CD4-positive, alpha-beta T cell treated with Interleukin-1 beta for 1 hour (primary cell): ENCODE measurements around the gene SIAH3.
A peak's percentile ranks its signal among the peaks of the same experiment; 100 is the strongest.

Experiments
- DNase-seq, 2 donors: peaks; one replicate each; pipeline ENCODE4 v3.0.0-alpha.2; 2020 to 2022

SIAH3 gene

GRCh38 chr13:45860240-45860639 lies 8.7 kb upstream of the SIAH3 start:
- no peak for DNase-seq

GRCh38 chr13:45859705-45860104 lies 8.2 kb upstream of the SIAH3 start:
- DNase-seq = no peak

- no peak for DNase-seq
Observed at GRCh38 chr13:45852494-45852893, 941 bp upstream of the SIAH3 start.

GRCh38 chr13:45851956-45852355 lies 403 bp upstream of the SIAH3 start:
- DNase-seq = no peak

GRCh38 chr13:45850027-45850613 lies 1.4 kb downstream of the SIAH3 start:
- no peak for DNase-seq

GRCh38 chr13:45849408-45849807 lies 2.1 kb downstream of the SIAH3 start:
- DNase-seq = no peak

- peak; percentile 45 to 46 for DNase-seq
Observed at GRCh38 chr13:45847554-45848224, 3.9 kb downstream of the SIAH3 start.

- no peak for DNase-seq
Observed at GRCh38 chr13:45846681-45847080, 4.9 kb downstream of the SIAH3 start.

- no peak for DNase-seq
Observed at GRCh38 chr13:45838171-45838745, 13.3 kb downstream of the SIAH3 start.

- DNase-seq = no peak
Observed at GRCh38 chr13:45837111-45837510, 14.4 kb downstream of the SIAH3 start.

GRCh38 chr13:45834411-45834994 lies 17.1 kb downstream of the SIAH3 start:
- no peak for DNase-seq

- DNase-seq = no peak
Observed at GRCh38 chr13:45833663-45834375, 17.7 kb downstream of the SIAH3 start.

GRCh38 chr13:45833242-45833641 lies 18.3 kb downstream of the SIAH3 start:
- DNase-seq = no peak

GRCh38 chr13:45831851-45832250 lies 19.7 kb downstream of the SIAH3 start:
- no peak for DNase-seq

GRCh38 chr13:45830121-45830520 lies 21.4 kb downstream of the SIAH3 start:
- DNase-seq = no peak

- no peak for DNase-seq
Observed at GRCh38 chr13:45828256-45828968, 23.1 kb downstream of the SIAH3 start.

GRCh38 chr13:45827318-45827717 lies 24.2 kb downstream of the SIAH3 start:
- DNase-seq = no peak

GRCh38 chr13:45826731-45827130 lies 24.8 kb downstream of the SIAH3 start:
- DNase-seq = no peak

GRCh38 chr13:45825387-45825650 lies 26.2 kb downstream of the SIAH3 start:
- no peak for DNase-seq

GRCh38 chr13:45823583-45823982 lies 28.0 kb downstream of the SIAH3 start:
- no peak for DNase-seq

GRCh38 chr13:45821811-45822210 lies 29.7 kb downstream of the SIAH3 start:
- no peak for DNase-seq

GRCh38 chr13:45820106-45820838 lies 31.3 kb downstream of the SIAH3 start:
- DNase-seq = no peak
